Measurements from ENCODE around the gene KIF6.

DNA sequence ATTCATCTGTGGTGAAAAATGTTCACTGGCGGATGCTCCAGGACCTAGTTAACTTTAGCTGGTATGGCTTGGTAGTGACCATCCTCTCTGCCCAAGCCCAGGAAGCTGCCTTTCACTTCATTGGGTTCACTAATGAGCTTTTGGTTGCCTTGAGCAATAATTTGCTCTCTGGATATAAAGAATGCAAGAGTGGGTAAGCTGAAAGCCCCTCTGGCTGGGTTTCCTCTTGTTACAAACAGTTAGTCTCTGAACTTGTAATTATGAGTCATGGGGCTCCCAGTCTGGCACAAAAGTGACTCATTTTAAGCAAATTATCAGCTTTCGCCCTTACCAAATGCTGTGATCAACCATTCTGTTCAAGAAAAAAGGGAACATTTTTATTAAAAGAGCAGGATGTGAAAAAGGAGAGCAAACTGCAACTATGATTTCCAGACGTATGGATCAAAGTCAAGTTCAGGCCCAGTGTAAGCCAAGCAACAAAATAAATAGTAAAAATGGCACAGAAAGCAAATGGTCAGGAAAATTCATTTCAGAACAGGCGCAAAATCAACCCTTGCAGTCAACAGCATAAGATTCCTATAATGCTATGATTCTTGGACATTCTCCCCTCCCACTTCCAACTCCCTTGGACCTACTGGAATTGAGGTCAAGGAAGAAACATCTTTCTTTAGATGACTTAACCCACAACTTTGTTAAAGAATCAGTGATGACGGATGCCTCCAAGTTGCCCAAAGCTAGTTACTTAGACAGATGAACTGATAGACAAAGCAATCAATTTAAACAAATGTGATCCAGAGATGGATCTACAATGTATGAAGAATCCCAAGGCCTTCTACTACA is 272.7 kb downstream of the KIF6 start:
- TF ChIP-seq, protein P1, sequence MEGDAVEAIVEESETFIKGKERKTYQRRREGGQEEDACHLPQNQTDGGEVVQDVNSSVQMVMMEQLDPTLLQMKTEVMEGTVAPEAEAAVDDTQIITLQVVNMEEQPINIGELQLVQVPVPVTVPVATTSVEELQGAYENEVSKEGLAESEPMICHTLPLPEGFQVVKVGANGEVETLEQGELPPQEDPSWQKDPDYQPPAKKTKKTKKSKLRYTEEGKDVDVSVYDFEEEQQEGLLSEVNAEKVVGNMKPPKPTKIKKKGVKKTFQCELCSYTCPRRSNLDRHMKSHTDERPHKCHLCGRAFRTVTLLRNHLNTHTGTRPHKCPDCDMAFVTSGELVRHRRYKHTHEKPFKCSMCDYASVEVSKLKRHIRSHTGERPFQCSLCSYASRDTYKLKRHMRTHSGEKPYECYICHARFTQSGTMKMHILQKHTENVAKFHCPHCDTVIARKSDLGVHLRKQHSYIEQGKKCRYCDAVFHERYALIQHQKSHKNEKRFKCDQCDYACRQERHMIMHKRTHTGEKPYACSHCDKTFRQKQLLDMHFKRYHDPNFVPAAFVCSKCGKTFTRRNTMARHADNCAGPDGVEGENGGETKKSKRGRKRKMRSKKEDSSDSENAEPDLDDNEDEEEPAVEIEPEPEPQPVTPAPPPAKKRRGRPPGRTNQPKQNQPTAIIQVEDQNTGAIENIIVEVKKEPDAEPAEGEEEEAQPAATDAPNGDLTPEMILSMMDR (IDR thresholded peaks at IDR 0.05), result no peak
- TF ChIP-seq EP300 (IDR thresholded peaks at IDR 0.05) (no peak), POLR2A (IDR thresholded peaks at IDR 0.05; ENCODE audit: low read depth) (no peak), POLR2AphosphoS5 (IDR thresholded peaks at IDR 0.05) (no peak)

Data from esophagus muscularis mucosa (tissue), 4 donors.